ENCODE data around the gene CDH23.

CDH23 gene

DNA sequence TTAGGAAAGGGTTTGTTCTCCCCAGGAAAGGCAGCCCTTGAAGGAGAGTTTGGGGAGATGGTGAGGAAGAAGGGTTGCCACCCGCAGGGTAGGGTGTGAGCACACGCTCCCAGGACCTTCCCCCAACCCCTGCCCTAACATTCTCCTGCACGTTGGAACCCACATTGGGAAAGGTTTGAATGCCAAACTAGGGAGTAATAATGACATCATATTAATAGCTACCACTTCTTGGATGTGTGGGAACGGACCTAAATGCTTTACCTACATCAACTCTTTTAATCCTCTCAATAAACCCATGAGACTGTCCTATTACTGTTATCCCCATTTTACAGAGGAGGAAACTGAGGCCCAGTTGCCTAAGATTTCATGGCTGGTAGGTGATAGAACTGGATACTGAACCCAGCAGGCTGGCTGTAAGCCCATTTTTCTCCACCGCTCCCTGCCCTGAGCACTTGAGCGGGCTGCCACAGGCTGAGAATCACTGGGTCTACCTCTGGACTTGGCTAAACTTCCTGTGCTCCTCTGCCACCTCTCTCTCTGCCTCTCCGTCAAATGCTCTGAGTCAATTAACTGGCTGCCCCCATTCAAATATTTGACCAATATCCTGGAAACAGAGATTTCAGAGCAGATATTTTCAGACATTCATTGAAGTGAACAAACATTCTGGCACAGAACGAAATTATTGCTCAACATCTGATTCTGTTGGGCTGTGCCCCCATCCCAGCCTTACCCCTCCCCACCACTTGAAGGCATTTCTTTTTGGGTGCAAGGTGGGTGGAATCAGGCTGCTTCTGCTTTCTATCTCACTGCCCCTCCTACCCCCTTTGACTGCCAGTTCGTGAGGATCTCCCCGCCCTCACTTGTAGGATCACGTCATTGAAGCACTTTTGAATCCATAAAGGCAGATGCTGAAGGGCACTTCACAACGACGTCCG, 193.2 kb downstream of the CDH23 start:
- H3K27ac ChIP-seq: peak overlapping the region; percentile 67
- TF ChIP-seq, protein P1, sequence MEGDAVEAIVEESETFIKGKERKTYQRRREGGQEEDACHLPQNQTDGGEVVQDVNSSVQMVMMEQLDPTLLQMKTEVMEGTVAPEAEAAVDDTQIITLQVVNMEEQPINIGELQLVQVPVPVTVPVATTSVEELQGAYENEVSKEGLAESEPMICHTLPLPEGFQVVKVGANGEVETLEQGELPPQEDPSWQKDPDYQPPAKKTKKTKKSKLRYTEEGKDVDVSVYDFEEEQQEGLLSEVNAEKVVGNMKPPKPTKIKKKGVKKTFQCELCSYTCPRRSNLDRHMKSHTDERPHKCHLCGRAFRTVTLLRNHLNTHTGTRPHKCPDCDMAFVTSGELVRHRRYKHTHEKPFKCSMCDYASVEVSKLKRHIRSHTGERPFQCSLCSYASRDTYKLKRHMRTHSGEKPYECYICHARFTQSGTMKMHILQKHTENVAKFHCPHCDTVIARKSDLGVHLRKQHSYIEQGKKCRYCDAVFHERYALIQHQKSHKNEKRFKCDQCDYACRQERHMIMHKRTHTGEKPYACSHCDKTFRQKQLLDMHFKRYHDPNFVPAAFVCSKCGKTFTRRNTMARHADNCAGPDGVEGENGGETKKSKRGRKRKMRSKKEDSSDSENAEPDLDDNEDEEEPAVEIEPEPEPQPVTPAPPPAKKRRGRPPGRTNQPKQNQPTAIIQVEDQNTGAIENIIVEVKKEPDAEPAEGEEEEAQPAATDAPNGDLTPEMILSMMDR (conservative IDR thresholded peaks at IDR 0.05): no peak

DNA sequence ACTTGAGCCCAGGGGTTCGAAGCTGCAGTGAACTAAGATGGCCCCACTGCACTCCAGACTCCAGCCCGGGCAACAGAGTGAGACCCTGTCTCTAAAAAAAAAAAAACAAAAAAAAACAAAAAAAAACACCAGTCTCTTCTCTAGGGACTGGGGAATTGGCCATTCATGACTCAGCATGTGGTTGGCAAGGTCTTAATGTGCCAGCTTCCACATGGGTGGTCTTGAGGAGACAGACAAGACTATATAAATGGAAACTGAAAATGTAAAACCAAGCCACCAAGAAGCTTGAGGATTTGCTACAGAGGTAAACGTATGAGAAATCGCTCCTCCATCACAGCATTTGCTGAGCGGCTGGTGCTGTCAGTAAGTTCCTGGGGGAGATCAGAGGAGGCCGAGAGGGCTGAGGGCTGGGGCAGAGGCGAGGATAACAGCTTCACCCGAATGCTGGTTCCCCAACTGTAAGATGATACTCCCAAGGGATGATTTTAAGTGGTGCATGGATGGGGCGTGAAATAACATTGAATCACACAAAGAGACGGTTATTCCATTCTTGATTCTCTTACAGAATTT, 194.1 kb downstream of the CDH23 start:
- TF ChIP-seq, protein P1 (conservative IDR thresholded peaks at IDR 0.05): no peak
- peak overlapping the region; percentile 67 for H3K27ac ChIP-seq

DNA sequence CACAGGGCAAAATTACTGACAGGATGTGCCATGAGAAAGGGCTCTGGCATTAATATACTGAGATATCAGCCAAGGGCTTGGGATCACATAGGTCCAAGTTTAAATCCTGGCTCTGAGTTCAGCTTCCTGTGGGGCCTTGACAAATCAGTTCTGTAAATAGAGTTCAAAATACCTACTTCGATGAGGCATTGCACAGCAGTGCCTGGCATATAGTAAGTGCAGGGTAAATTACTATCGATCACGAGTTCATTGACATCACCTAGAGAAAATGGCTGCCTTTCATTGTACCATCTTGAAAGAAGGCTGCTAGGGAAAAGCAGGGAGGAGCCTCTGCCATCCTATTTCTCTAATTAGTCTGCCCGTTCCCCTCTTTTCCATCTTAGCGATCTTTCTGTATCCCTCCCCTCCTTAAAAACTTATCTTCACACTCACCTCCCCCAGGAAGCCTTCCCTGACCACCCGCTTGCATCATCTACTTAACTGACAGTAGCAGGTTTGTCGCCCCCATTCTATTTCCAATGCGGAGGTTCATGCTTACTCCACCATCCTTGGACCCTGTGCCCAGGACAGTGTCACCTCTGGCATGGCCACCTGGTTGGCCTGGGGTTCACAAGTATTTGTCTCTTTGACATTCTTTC, 198.3 kb downstream of the CDH23 start:
- no peak overlapping the region for H3K27ac ChIP-seq
- TF ChIP-seq, protein P1 (conservative IDR thresholded peaks at IDR 0.05): no peak

DNA sequence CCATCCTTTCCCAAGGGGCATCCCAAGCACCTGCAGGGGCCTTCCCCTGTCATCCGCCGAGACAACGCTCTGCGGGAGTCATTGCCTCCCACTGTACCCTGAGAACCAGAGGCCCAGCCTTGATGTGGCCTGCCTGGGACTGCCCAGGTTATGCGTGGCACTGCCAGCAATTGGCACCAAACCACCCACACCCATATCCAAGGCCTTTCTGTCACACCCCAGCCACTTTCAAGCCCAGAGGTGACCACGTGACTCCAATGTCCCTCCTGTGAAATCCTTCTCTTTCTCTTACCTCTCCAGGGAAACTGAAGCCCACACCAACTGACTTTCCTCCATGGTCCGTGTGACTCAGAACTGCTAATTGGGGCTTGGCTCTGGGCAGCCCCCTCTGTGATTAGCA, 198.9 kb downstream of the CDH23 start:
- no peak overlapping the region for H3K27ac ChIP-seq
- TF ChIP-seq, protein P1 (conservative IDR thresholded peaks at IDR 0.05): no peak

DNA sequence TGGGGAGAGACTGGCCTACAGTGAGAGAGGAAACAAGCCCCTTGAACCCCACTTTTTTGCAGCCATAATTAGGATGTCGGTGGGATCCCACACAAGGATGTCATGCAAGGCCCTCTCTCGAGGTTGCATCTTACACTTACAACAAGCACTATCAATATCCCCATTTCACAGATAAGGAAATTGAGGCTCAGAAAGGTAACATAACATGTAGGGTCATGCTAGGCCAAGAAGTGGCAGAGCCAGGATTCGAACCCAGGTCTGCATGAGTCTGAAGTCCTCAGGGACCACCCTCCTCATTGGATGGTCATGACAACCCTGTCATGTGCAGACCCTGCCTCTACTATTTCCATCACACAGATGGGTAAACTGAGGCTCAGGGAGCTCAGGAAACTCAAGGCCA, 199.4 kb downstream of the CDH23 start:
- TF ChIP-seq, protein P1 (conservative IDR thresholded peaks at IDR 0.05): no peak
- H3K27ac ChIP-seq: no peak overlapping the region

DNA sequence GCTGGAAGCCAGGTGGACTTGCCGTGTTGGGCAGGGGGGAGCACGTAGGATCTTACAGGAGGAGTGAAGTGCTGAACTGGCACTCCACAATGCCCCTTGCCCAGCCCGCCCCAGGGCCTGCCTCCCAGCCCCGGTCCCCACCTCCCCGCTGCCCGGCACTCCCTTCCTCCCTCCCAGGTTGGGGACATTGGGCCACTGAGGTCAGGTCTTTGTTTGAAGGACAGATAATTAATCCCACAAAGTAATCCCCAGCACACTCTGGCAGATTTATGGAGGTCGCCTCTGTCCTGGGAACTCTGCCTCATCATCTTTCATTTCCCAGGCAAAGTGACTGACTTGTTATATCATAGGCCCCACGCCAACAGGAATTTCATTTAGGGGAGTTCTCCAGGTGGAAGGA, 200.0 kb downstream of the CDH23 start:
- TF ChIP-seq, protein P1 (conservative IDR thresholded peaks at IDR 0.05): no peak
- no peak overlapping the region for H3K27ac ChIP-seq

DNA sequence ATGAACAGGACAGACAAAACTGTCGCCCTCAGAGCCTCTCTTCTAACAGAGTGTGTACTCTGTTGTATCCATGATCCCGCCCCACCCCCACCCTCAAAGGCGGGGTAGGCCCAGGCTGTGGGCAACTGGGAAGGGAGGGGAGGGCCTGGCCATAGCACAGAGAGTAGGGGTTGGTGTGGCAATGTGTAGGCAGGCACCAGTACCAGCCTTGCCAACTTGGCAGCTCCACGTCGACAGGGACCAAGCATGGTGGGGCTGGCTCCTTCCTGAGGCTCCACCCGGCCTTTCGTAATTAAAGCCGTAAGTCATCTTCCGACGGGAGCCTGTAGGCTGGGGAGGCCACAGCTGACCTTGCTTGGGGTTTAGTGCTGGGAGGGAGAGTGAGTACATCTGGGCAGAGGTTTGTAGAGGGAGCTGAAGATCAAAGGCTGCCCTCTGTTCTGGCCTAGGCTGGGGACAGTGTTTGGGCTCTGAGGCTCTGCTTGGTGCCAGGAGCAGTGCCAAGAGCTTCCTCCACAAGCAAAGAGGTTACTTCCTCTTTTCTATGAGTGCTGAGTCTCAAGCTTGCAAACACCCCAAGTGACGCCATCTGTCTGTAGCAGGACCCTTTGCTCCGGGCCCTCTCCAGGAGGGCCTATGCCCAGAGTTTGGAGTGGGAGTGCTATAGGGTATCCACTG, 201.2 kb downstream of the CDH23 start:
- peak overlapping the region; percentile 43 for H3K27ac ChIP-seq
- TF ChIP-seq, protein P1 (conservative IDR thresholded peaks at IDR 0.05): no peak

All from VCaP (cell line).